C1 segment of cervical spinal cord (tissue), 14 donors: ENCODE measurements around the gene STXBP6.

Experiments used
- DNase-seq, 14 donors: peaks; one replicate each; lab custom pipeline; 2025; lab: John Stamatoyannopoulos, UW

Gene STXBP6

GRCh38 chr14:24888532-24888931 lies 161.4 kb downstream of the STXBP6 start:
- no peak for DNase-seq

- no peak for DNase-seq
Observed at GRCh38 chr14:24887623-24888304, 162.2 kb downstream of the STXBP6 start.

- DNase-seq: peak in 1 of 14 donors; percentile 24
Observed at GRCh38 chr14:24885410-24885913, 164.5 kb downstream of the STXBP6 start.

- DNase-seq: no peak
Observed at GRCh38 chr14:24883576-24883975, 166.4 kb downstream of the STXBP6 start.

- no peak for DNase-seq
Observed at GRCh38 chr14:24881116-24881893, 168.6 kb downstream of the STXBP6 start.

GRCh38 chr14:24880689-24881088 lies 169.3 kb downstream of the STXBP6 start:
- DNase-seq: no peak

GRCh38 chr14:24879661-24880386 lies 170.1 kb downstream of the STXBP6 start:
- peak in 4 of 14 donors; percentile 8 to 30 (median 19) for DNase-seq

- DNase-seq: no peak
Observed at GRCh38 chr14:24876996-24877395, 173.0 kb downstream of the STXBP6 start.

GRCh38 chr14:24875991-24876878 lies 173.7 kb downstream of the STXBP6 start:
- peak in 1 of 14 donors; percentile 37 for DNase-seq

- DNase-seq: no peak
Observed at GRCh38 chr14:24875203-24875838, 174.6 kb downstream of the STXBP6 start.

GRCh38 chr14:24874514-24875202 lies 175.3 kb downstream of the STXBP6 start:
- peak in 1 of 14 donors; percentile 12 for DNase-seq

GRCh38 chr14:24873551-24873950 lies 176.4 kb downstream of the STXBP6 start:
- no peak for DNase-seq

- no peak for DNase-seq
Observed at GRCh38 chr14:24870949-24871701, 178.8 kb downstream of the STXBP6 start.

GRCh38 chr14:24868389-24868788 lies 181.6 kb downstream of the STXBP6 start:
- no peak for DNase-seq

- no peak for DNase-seq
Observed at GRCh38 chr14:24866067-24866639, 183.8 kb downstream of the STXBP6 start.

- no peak for DNase-seq
Observed at GRCh38 chr14:24863968-24864684, 185.8 kb downstream of the STXBP6 start.

GRCh38 chr14:24861083-24861630 lies 188.8 kb downstream of the STXBP6 start:
- DNase-seq: no peak

GRCh38 chr14:24859559-24859958 lies 190.4 kb downstream of the STXBP6 start:
- no peak for DNase-seq
